GM13977 (cell line): ENCODE results near the gene TIAM1.

Experiments
- DNase-seq: peaks from one replicate; pipeline ENCODE4 v3.0.0; 2012; ENCODE audit warnings: low spot score
- CTCF ChIP-seq: IDR thresholded peaks from 2 replicates; pipeline ENCODE4 v1.5.1; 2012; ENCODE audit warnings: mild to moderate bottlenecking, control low read depth; ENCODE audit not compliant: insufficient read depth; ENCODE audit errors: extremely low read depth, missing control alignments
- in situ Hi-C: fragments of 300-500 bp; cut with MboI; formaldehyde crosslinking; loops from one replicate; pipeline ENCODE4 v1.12.0; 2022; ENCODE audit warnings: low sequenced_read_pairs, low pct_unique_long_range_greater_than_20kb, mixed read lengths, inconsistent platforms; ENCODE audit not compliant: unreplicated experiment

Gene TIAM1

GRCh38 chr21:31368361-31368760, 24.3 kb upstream of the TIAM1 start:
- DNase-seq = no peak
- in situ Hi-C loops = no loop called here
- no peak for TF ChIP-seq CTCF

- no peak for DNase-seq
- in situ Hi-C loops = no loop called here
- no peak for TF ChIP-seq CTCF
These were observed 23.7 kb upstream of the TIAM1 start for GRCh38 chr21:31367801-31368200.

- TF ChIP-seq CTCF = no peak
- in situ Hi-C loops = no loop called here
- DNase-seq = no peak
These were observed 22.8 kb upstream of the TIAM1 start for GRCh38 chr21:31366825-31367224.

- in situ Hi-C loops = no loop called here
- TF ChIP-seq CTCF = no peak
- DNase-seq = no peak
These were observed 20.3 kb upstream of the TIAM1 start for GRCh38 chr21:31364253-31364945.

- no peak for DNase-seq
- TF ChIP-seq CTCF = no peak
- in situ Hi-C loops = no loop called here
These were observed 19.7 kb upstream of the TIAM1 start for GRCh38 chr21:31363720-31364119.

- no peak for DNase-seq
- TF ChIP-seq CTCF = no peak
- in situ Hi-C loops = no loop called here
These were observed 16.7 kb upstream of the TIAM1 start for GRCh38 chr21:31360717-31361116.

- TF ChIP-seq CTCF = no peak
- in situ Hi-C loops = no loop called here
- DNase-seq = no peak
These were observed 14.1 kb upstream of the TIAM1 start for GRCh38 chr21:31358158-31358557.
